ENCODE measurements around the gene RPL22.
A peak's percentile ranks its signal among the peaks of the same experiment; 100 is the strongest.

Gene RPL22

GRCh38 chr1:6200188-6200809 lies 904 bp upstream of the RPL22 start:
- no peak for DNase-seq

GRCh38 chr1:6198646-6199297 lies 623 bp downstream of the RPL22 start:
- DNase-seq = no peak

DNA sequence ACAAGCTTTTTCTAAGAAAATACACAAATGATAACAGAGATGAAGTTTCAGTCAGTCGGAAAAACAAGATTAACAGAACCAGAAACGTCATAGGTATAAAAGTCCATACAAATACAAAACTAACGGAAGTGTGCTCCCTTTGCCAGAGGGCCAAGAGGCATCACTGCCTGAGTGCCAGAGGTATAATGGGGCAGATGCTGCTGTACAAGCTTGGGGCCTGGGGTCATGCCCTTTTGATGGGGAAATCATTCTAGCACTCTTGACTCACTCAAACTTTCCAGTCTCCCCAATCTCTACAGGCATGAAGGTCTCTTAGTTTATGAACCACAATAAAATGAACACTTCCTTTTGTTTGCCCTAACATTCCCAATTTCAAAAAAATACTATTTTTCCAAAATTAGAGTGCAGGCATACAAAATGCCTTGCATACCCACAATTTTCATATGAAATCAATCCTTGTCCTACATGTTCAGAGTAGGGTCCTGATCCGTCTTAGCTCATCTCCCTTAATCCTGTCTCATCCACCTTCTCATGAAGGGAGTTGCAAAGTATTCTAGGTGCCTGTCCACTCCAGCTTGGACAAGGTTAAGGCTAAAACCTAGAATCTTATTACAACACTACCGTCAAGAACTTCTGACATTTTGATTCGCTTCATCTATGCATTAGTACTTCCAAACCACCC lies 1.5 kb downstream of the RPL22 start:
- DNase-seq = no peak

DNA sequence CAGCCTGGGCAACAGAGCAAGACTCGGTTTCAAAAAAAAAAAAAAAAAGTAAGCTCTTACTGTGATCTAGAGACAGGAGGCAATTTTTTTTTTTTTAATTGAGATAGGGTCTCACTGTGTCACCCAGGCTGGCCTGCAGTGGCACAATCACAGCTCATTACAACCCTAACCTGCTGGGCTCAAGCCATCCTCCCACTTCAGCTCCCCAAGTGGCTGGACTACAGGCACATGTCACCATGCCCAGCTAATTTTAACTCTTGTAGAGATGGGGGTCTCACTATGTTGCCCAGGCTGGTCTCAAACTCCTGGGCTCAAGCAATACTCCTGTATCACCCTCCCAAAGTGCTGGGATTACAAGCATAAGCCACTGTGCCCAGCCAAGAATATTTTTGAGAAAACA lies 7.4 kb downstream of the RPL22 start:
- DNase-seq = no peak

DNA sequence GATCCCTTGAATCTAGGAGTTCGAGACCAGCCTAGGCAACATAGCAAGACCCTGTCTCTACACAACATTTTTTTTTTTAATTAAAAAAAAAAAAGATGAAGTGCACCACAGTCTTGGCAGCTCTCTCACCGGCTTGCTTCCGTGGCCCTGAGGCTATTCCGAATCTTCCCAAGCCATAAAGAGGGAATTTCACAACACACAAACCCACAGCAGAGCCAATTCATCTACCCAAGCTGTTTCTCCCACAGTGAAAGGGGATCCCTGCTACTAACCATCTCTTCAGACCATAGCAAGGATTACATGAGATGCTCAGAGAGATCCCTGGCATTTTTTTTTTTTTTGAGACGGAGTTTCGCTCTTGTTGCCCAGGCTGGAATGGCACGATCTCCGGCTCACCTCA lies 10.9 kb downstream of the RPL22 start:
- no peak for DNase-seq

GRCh38 chr1:6185635-6186382 lies 13.6 kb downstream of the RPL22 start:
- peak in 1 of 2 experiments; percentile 19 for DNase-seq

DNA sequence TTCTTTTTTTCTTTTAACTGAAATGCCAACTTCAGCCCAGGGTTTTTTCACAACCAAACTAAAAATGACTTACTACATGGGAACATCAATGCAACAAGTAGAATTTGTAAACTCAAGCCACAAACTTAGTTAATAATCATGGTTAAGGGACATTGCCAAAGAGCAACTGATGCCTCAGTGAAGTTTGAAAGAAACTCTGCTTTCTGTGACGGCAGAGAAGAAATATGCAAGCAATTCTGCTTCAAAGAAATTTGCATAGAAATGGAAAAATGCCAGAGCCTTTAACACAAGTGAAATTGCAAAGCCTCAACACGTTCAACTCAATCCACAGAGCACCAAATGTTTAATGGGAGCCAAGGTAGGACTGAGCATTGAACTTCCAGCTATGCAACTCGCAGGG lies 14.2 kb downstream of the RPL22 start:
- no peak for DNase-seq

GRCh38 chr1:6184083-6184783 lies 15.2 kb downstream of the RPL22 start:
- DNase-seq = no peak

DNA sequence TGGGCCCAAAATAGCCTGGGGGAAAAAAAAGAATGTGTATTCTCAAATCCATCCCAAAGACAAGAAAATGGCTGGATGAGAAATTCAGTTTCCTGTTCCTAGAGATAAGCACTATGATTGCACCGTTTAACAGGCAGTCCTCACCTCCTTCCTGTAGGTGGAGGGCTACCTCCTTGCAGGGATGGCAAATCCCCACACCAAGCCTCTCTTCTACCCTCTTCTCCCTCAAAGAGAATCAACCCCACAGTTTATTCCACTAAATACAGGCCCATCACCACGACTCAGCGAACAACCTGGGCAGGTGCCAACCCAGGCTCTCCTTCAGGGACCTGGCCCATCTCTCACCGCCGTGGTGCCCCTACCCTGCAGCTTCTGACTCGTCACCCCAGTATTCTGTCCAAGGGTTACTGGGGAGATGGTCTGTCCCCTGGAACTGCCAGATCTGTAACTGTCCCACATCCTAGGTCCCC lies 15.8 kb downstream of the RPL22 start:
- no peak for DNase-seq

DNA sequence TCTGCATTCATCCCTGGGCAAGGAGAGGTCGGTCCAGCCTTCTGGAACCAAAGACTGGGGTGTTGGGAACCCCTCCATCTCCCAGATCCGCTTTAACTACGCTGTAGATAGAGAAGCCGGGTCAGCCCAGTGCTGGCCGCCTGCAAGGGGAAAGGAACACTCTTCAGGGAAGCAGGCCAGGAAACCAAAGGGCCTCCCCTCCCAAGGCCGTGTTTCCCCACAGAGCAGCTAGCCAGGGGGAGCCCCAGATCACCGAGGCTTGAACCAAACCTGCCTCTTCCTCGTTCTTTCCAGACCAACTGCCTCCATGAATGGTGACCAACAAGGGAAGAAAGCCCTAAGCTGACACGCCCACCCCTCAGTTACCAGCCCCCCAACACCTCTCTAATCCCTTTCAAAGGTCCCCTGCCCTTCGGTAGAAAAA lies 18.0 kb downstream of the RPL22 start:
- no peak for DNase-seq

DNA sequence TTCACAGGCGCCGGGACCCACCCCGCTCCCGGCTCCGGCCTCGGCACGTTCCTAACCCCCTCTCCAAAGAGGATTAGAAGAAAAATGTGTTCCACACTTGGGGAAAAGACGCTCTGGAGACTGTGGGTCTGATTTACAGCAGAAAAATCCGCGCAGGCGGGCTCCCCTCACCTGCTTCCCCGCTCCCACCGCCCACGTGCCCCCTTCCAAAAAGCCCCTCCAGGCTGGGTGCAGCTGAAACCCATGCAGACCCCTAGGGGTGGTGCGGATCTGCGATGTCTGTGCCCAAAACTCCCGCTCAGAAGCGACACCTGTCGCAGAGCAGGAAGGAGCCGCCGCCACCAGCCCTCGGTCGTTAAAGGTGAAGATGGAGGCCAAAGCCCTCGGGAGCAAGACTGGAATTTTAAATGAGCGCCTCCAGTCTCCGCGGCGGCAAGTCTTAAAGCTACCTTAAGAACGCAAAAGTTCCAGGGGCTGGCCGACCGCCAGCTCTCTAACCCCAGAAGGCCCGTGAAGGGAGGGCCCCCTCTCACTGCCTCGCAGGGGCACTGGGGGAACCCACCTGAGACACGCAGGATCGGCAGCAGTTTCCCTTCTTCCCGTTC lies 18.6 kb downstream of the RPL22 start:
- DNase-seq = no peak

DNA sequence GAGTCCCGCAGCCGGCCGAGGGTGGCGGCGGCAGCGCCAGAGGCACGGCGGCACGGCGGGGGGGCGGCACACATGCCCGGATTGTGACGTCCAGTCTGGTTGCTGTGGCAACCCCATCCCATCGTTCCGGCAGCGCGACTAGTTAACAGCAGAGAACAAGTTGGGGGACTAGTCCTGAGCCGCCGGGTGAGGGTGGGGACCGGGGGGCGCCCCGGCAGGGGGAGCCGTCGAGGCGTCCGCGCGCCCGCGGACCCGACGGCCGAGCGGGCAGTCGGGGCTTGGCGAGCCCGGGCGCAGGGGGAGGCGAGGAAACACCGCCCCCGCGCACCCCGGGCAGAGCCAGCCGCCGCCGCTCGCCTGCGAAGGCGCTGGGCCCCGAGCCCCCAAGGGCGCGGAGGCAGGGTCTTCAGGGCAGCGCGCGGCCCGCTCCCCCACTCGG lies 19.1 kb downstream of the RPL22 start, which contains the start of gene CHD5:
Gene CHD5 (minus strand): TSS at position 54 of the 439 bp plus-strand sequence. CDS start 298 bp downstream, outside the sequence.
- no peak for DNase-seq

GRCh38 chr1:6179564-6180175 lies 19.7 kb downstream of the RPL22 start:
- DNase-seq = no peak

DNA sequence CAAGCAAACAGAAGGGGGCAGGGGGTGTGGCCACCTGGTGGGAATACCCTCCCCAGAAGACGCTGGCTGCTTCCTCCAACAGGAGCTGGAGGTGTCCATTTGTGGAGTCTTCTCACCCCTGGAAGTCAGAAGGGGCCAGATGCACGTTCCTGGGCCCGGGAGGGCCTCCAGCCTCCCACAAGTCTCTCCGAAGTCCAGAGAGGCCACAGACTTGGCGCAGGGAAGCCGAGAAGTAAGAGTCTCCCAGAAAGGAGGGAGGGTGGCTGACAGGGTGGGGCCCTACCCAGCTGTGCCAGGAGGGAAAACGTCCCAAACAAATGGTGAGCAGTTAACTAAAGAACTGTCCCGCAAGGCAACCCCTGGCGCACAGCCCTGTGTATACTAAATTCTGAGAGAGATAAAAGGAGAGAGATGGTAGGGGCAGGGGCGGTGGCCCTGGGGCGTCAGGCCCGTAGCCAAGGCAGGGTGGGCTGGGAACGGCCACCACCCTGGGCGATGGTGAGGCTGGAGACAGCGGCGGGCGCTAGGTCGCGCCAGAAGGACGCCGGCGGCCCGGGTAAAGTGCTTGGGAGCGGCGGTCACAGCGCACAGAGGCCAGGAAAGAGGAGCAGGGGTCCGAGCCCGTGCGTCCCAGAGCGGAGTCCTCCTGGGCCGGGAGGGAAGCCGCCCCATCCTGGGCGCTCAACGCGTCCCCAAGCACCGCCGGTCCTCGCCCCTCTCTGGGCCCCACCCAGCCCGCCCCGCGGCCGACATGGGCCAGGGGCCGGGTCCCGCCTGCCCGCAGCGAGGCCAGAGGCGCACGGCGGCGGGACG lies 20.4 kb downstream of the RPL22 start:
- DNase-seq = no peak

GRCh38 chr1:6177681-6178380 lies 21.6 kb downstream of the RPL22 start:
- DNase-seq = no peak

DNA sequence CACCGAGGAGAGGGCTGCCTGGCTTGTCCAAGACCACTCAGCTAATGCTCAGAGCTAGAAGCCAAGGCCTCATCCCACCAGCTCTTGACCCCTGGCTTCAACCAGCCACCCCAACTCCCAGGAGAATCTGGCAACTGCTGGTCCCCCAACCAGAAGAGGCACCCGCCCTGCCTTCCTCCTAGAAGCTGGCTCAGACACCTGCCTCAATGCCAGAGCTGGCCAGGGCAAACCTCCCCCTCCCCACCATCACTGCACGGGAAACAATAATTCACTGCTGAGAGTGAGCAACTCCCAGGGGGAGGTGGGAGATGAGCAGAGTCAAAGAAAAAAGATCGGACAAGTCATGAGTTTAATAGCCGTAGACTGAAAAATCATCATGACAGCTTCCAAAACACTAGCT lies 22.6 kb downstream of the RPL22 start:
- no peak for DNase-seq

DNA sequence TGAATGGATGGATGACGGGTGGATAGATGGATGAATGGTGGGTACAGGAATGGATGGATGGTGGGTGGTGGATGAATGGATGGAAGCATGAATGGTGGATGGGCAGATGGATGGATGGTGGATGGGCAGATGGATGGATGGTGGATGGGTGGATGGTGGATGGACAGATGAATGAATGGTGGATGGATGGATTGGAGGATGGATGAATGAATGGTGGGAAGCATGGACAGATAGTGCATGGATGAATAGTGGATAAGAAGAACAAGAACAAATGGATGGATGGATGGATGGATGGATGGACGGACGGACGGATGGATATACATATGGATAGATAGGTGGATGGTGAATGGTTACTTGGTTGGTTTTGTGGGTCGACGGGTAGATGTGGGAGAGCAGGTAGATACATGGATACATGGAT lies 24.0 kb downstream of the RPL22 start:
- no peak for DNase-seq

DNA sequence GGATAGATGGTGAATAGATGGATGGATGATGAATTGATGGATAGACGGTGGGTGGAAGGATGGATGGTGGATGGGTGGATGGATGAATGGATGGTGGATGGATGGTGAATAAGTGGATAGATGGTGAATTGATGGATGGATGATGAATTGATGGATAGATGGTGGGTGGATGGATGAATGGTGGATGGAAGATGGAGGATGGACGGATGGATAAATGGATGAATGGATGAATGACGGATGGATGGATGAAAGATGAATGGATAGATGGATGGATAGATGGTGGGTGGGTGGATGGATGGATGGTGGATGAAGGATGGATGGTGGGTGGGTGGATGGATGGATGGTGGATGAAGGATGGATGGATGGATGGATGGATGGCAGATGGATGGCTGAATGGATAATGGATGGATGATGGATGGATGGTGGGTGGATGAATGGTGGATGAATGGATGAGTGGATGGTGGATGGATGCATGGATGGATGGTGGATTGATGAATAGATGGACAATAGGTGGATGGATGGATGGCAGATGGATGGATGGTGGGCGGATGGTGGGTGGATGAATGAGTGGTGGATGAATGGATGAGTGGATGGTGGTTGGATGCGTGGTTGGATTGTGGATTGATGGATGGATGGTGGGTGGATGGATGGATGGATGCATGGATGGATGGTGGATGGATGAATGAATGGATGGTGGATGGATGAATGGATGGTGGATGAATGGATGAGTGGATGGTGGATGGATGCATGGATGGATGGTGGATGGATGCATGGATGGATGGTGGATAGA lies 24.6 kb downstream of the RPL22 start:
- no peak for DNase-seq

DNA sequence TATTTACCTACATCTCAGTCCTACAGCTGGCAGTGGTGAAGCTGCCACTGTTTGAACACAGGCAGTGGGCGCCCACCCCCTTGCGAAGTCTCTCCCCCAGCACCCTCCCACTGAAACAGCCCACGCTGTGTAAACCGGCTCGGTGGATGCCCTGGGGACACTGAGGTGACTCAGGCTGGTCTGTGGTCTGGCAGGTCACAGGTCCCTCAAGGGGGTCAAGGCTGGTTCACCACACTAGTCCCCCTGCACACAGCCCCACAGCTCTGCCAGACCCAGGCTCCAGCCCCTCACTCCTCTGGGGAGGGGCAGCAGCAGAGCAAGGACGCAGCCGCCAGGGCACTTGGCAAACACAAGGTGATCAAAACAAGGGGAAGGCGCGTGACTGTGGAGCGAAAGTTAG lies 26.8 kb downstream of the RPL22 start:
- DNase-seq = no peak
